Activated CD4-positive, alpha-beta T cell treated with anti-CD3 and anti-CD28 coated beads for 36 hours (primary cell): ENCODE data around the gene IL4I1. TPM values are rescaled to one million over a fixed set of nuclear protein-coding genes. Genes with fewer than 3 reads are reported as not detected.

Experiments
- ATAC-seq: fragments of 200-7000 bp; cut with Tn5 transposase; one replicate; pipeline ENCODE4 v1.10.0; 2021; ENCODE audit warnings: mild to moderate bottlenecking, moderate library complexity
- CTCF ChIA-PET: fragments of 350-600 bp; sonication (Branson Sonifier 250); formaldehyde crosslinking; loops from one replicate; lab custom pipeline; 2021; ENCODE audit warnings: antibody characterized with exemption; lab: Charles Lee
- POLR2A ChIA-PET: fragments of 350-600 bp; sonication (Branson Sonifier 250); formaldehyde crosslinking; loops from one replicate; lab custom pipeline; 2021; ENCODE audit warnings: antibody characterized with exemption, inconsistent platforms; lab: Charles Lee
- DNase-seq: peaks from one replicate; pipeline ENCODE4 v3.0.0-alpha.2; 2020
- H3K27ac Mint-ChIP-seq: one replicate; pipeline ENCODE4 v1.8.0; 2021; ENCODE audit warnings: mixed read lengths
- H3K27me3 Mint-ChIP-seq: one replicate; pipeline ENCODE4 v1.8.0; 2021; ENCODE audit warnings: mixed read lengths
- H3K36me3 Mint-ChIP-seq: one replicate; pipeline ENCODE4 v1.8.0; 2021; ENCODE audit warnings: low read depth, mixed read lengths
- H3K4me1 Mint-ChIP-seq: one replicate; pipeline ENCODE4 v1.8.0; 2021; ENCODE audit warnings: mixed read lengths
- H3K4me3 Mint-ChIP-seq: one replicate; pipeline ENCODE4 v1.8.0; 2021; ENCODE audit warnings: mild to moderate bottlenecking, moderate library complexity, mixed read lengths
- H3K9me3 Mint-ChIP-seq: one replicate; pipeline ENCODE4 v1.8.0; 2021; ENCODE audit warnings: low read depth, mixed read lengths
- intact Hi-C, 2 experiments: fragments of 100-400 bp; cut with DNase I in 1 of 2; cut with micrococcal nuclease in 1 of 2; formaldehyde crosslinking; loops; one replicate each; pipeline versions ENCODE4 v1.14.2 to v1.15.1; 2022 to 2024; cut with DNase I, micrococcal nuclease
- microRNA-seq: library from miRNA; unstranded; fragments of <30 nt; microRNA quantifications from one replicate; pipeline ENCODE4 v1.2.0, GENCODE V29; 2021; ENCODE audit warnings: borderline replicate concordance
- total RNA-seq, 2 experiments: library from RNA; stranded (reverse); gene quantifications; one replicate each; pipeline ENCODE4 v1.2.3, GENCODE V29; 2021

Gene IL4I1
- total RNA-seq, 2 experiments from 2014 or later = 21.2 to 22.2 TPM

- CTCF ChIA-PET = interaction anchor here (0.8 to 1.3 kb wide), 2 partner anchors 21 to 218 kb away, joined by 3 to 5 read pairs; no protein-coding TSS in a partner anchor
- Mint-ChIP-seq H3K4me1 (peaks cover 33% of the 10 kb centered on the region), H3K4me3 (no peak overlapping the region), H3K27me3 (no peaks in the 10 kb centered on the region), H3K27ac (no peak overlapping the region), H3K36me3 (peaks cover 18% of the 10 kb centered on the region), H3K9me3 (peaks cover 11% of the 10 kb centered on the region)
- intact Hi-C loops = no loop called here
- peak; percentile 31 for DNase-seq
- ATAC-seq = peak; percentile 22
- POLR2A ChIA-PET = interaction anchor here (0.6 to 1.5 kb wide), 8 partner anchors 17 to 1229 kb away, joined by 3 to 7 read pairs (median 3); partner anchors contain the start of genes IRF3, PRMT1, RPL18 and SPHK2
Observed at GRCh38 chr19:49847731-49848696, 48.7 kb downstream of the IL4I1 start.

- DNase-seq = no peak
- H3K4me3 Mint-ChIP-seq = no peak overlapping the region
- H3K27me3 Mint-ChIP-seq = no peaks in the 10 kb centered on the region
- intact Hi-C loops = no loop called here
- no peak for ATAC-seq
- H3K4me1 Mint-ChIP-seq = peaks cover 22% of the 10 kb centered on the region
- peaks cover 11% of the 10 kb centered on the region for H3K9me3 Mint-ChIP-seq
- ChIA-PET POLR2A (interaction anchor here (0.7 kb wide), 1 partner anchor 280 kb away, joined by 4 read pairs; no protein-coding TSS in a partner anchor), CTCF (no interaction called here)
- no peak overlapping the region for H3K27ac Mint-ChIP-seq
- H3K36me3 Mint-ChIP-seq = peaks cover 11% of the 10 kb centered on the region
Observed at GRCh38 chr19:49846408-49846807, 50.3 kb downstream of the IL4I1 start.

GRCh38 chr19:49845414-49845813 is 51.3 kb downstream of the IL4I1 start:
- POLR2A ChIA-PET = no interaction called here
- H3K4me3 Mint-ChIP-seq = no peak overlapping the region
- H3K36me3 Mint-ChIP-seq = peaks cover 11% of the 10 kb centered on the region
- H3K27ac Mint-ChIP-seq = no peak overlapping the region
- H3K4me1 Mint-ChIP-seq = peaks cover 22% of the 10 kb centered on the region
- H3K9me3 Mint-ChIP-seq = peaks cover 11% of the 10 kb centered on the region
- DNase-seq (no peak), ATAC-seq (no peak)
- intact Hi-C loops = no loop called here
- CTCF ChIA-PET = interaction anchor here (0.6 kb wide), 1 partner anchor 41 kb away, joined by 3 read pairs; no protein-coding TSS in a partner anchor
- no peaks in the 10 kb centered on the region for H3K27me3 Mint-ChIP-seq

- peaks cover 6% of the 10 kb centered on the region for H3K9me3 Mint-ChIP-seq
- H3K4me1 Mint-ChIP-seq = peaks cover 14% of the 10 kb centered on the region
- ATAC-seq (no peak), DNase-seq (no peak)
- H3K27me3 Mint-ChIP-seq = no peaks in the 10 kb centered on the region
- ChIA-PET POLR2A (no interaction called here), CTCF (no interaction called here)
- no peak overlapping the region for H3K27ac Mint-ChIP-seq
- no peak overlapping the region for H3K4me3 Mint-ChIP-seq
- intact Hi-C loops = no loop called here
- H3K36me3 Mint-ChIP-seq = peaks cover 4% of the 10 kb centered on the region
Observed at GRCh38 chr19:49844138-49845095, 52.3 kb downstream of the IL4I1 start.

- ATAC-seq = no peak
- intact Hi-C loops = no loop called here
- Mint-ChIP-seq H3K27ac (no peak overlapping the region), H3K4me1 (peaks cover 4% of the 10 kb centered on the region), H3K36me3 (peaks cover 9% of the 10 kb centered on the region), H3K4me3 (no peak overlapping the region), H3K27me3 (no peaks in the 10 kb centered on the region), H3K9me3 (no peaks in the 10 kb centered on the region)
- CTCF ChIA-PET = interaction anchor here (0.6 kb wide), 1 partner anchor 340 kb away, joined by 3 read pairs; no protein-coding TSS in a partner anchor
- no peak for DNase-seq
- POLR2A ChIA-PET = no interaction called here
Observed at GRCh38 chr19:49843265-49843664, 53.4 kb downstream of the IL4I1 start.

GRCh38 chr19:49840736-49841249 is 55.9 kb downstream of the IL4I1 start:
- Mint-ChIP-seq H3K27me3 (no peaks in the 10 kb centered on the region), H3K4me3 (no peak overlapping the region), H3K9me3 (no peaks in the 10 kb centered on the region), H3K36me3 (peaks cover 16% of the 10 kb centered on the region), H3K27ac (no peak overlapping the region), H3K4me1 (no peaks in the 10 kb centered on the region)
- DNase-seq = no peak
- ChIA-PET POLR2A (no interaction called here), CTCF (no interaction called here)
- intact Hi-C loops = no loop called here
- no peak for ATAC-seq

- POLR2A ChIA-PET = no interaction called here
Observed at GRCh38 chr19:49840321-49840720, 56.4 kb downstream of the IL4I1 start.

GRCh38 chr19:49839713-49840112 is 57.0 kb downstream of the IL4I1 start:
- no peaks in the 10 kb centered on the region for H3K9me3 Mint-ChIP-seq
- H3K36me3 Mint-ChIP-seq = peaks cover 23% of the 10 kb centered on the region
- DNase-seq (no peak), ATAC-seq (no peak)
- ChIA-PET POLR2A (no interaction called here), CTCF (no interaction called here)
- no peak overlapping the region for H3K4me3 Mint-ChIP-seq
- no peaks in the 10 kb centered on the region for H3K4me1 Mint-ChIP-seq
- no peak overlapping the region for H3K27ac Mint-ChIP-seq
- intact Hi-C loops = no loop called here
- no peaks in the 10 kb centered on the region for H3K27me3 Mint-ChIP-seq

More at GRCh38 chr19:49840321-49840720, 56.4 kb downstream of the IL4I1 start:
- H3K4me3 Mint-ChIP-seq = no peak overlapping the region
- peaks cover 17% of the 10 kb centered on the region for H3K36me3 Mint-ChIP-seq
- no peaks in the 10 kb centered on the region for H3K27me3 Mint-ChIP-seq
- H3K27ac Mint-ChIP-seq = no peak overlapping the region
- DNase-seq (no peak), ATAC-seq (no peak)
- intact Hi-C loops = no loop called here
- CTCF ChIA-PET = no interaction called here
- no peaks in the 10 kb centered on the region for H3K4me1 Mint-ChIP-seq
- H3K9me3 Mint-ChIP-seq = no peaks in the 10 kb centered on the region

Small RNA genes lying within 50 kb of the gene (microRNA-seq; reads per million reads assigned to microRNA genes)
- gene MIR4749 = 4.9 reads per million, percentile 13 among the genes with 10 or more reads in this experiment
- 1.4 reads per million for gene MIR4750

Other genes with a start within 250 kb of the IL4I1 start
- gene IRF3, start 231.0 kb downstream of the IL4I1 start, total RNA-seq = 100 to 1,000 TPM; 123 to 125 TPM
- gene BCL2L12, start 231.0 kb downstream of the IL4I1 start, total RNA-seq = 10 to 100 TPM; 79.6 to 93.8 TPM
- 100 to 1,000 TPM; 384 to 448 TPM for gene PRMT1, start 219.6 kb downstream of the IL4I1 start, total RNA-seq
- 1 to 10 TPM; 4.1 to 4.4 TPM for gene ADM5, start 207.3 kb downstream of the IL4I1 start, total RNA-seq
- gene CPT1C, start 205.8 kb downstream of the IL4I1 start, total RNA-seq = 1 to 10 TPM; 1.1 to 1.6 TPM
- 1 to 10 TPM; 1.9 to 2.1 TPM for gene TSKS, start 133.6 kb downstream of the IL4I1 start, total RNA-seq
- gene AP2A1, start 129.9 kb downstream of the IL4I1 start, total RNA-seq = 100 to 1,000 TPM in 1 of 2 experiments, 10 to 100 TPM in 1; 79.4 to 102 TPM
- 10 to 100 TPM; 15.6 to 18.8 TPM for gene FUZ, start 83.6 kb downstream of the IL4I1 start, total RNA-seq
- gene MED25, start 78.6 kb downstream of the IL4I1 start, total RNA-seq = 10 to 100 TPM; 39.6 to 49.9 TPM
- 100 to 1,000 TPM in 1 of 2 experiments, 10 to 100 TPM in 1; 76.9 to 104 TPM for gene PTOV1, start 45.7 kb downstream of the IL4I1 start, total RNA-seq
- 10 to 100 TPM; 59.5 to 65.7 TPM for gene PNKP, start 29.3 kb downstream of the IL4I1 start, total RNA-seq
- 10 to 100 TPM; 16.1 to 20.3 TPM for gene AKT1S1, start 19.5 kb downstream of the IL4I1 start, total RNA-seq
- 10 to 100 TPM; 29.1 to 29.6 TPM for gene TBC1D17, start 19.2 kb downstream of the IL4I1 start, total RNA-seq
- 10 to 100 TPM; 12.5 to 14.1 TPM for gene ATF5, start 32.3 kb upstream of the IL4I1 start, total RNA-seq
- gene NUP62, start 32.6 kb upstream of the IL4I1 start, total RNA-seq = 100 to 1,000 TPM; 127 to 188 TPM
- gene SIGLEC11, start 64.3 kb upstream of the IL4I1 start, total RNA-seq = not detected
- 10 to 100 TPM; 52.4 to 61.2 TPM for gene VRK3, start 128.5 kb upstream of the IL4I1 start, total RNA-seq
- 10 to 100 TPM; 10.9 to 12.5 TPM for gene ZNF473, start 129.1 kb upstream of the IL4I1 start, total RNA-seq